LoVo (cell line): ENCODE data around the gene OTP.
A peak's percentile ranks its signal among the peaks of the same experiment; 100 is the strongest.

Experiments
- DNase-seq: peaks from one replicate; pipeline ENCODE4 v3.0.0-alpha.2; 2016; ENCODE audit warnings: low spot score

The OTP gene

GRCh38 chr5:77637998-77638762 lies at the start of gene OTP:
OTP (minus strand) TSS chr5:77638713; CDS start chr5:77638549, 164 bp downstream.
- DNase-seq = no peak

DNA sequence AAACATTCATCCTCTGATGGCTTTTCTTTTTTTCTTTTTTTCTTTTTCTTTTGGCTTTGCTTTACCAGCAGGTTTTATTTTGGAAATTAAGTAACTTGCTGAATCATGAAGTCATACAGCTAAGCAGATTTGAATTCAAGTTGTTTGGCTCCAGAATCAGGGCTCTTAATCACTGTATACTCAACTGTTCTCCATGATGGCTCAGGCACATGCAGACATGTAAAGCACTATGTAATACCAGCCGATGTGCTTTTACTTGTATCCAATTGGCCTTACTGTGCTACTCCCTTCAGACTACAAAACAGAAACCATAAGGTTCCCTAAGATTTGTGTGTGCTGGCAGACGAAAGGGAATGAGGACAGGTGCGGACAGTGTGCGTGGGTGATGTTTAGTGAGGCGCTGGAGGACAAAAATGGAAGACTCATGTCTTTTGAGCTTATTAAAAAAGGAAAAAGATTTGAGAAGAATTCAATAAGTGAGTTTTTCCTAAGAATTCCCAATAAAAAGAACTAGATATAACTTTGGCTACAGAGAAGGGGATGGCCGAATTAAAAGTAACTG lies 44.7 kb upstream of the OTP start:
- no peak for DNase-seq

- no peak for DNase-seq
Observed at GRCh38 chr5:77670526-77670925, 32.0 kb upstream of the OTP start.

GRCh38 chr5:77669677-77670076 lies 31.2 kb upstream of the OTP start:
- no peak for DNase-seq

DNA sequence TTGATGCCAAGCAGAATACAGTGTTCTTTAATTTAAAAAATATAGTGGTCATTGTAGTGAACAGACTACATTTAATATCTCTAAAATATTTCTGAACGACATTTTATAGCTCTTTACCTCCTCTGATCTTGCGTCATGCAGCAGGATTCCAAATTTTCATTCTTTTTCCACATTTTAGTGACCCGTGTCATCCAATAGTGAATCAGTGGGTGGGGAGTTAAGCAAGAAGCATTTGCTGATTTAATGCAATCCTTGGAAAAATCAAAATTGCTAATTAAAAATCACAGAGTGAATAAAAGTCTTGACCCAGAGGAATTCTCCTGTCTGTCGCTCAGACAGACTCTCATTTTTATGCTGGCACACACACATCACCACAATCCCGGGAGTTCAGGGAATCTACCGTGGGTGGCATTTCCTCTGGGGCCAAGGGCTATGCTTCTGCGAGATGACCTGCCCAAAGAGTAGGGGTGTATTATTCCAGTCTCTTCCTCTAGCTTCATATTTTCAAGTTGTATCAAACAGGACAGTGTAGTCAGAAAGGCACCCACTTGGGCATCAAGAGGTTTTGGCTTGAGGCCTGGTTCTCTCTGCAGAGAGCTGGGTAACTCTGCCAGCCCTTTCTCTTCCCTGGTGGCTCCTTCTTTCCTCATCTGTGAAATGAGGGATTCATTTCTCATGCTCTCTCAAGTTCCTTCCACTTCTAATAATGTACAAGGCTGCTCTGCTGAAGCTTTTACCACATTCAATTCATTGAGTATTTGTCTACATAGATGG lies 24.8 kb upstream of the OTP start:
- DNase-seq = no peak

GRCh38 chr5:77662635-77663034 lies 24.1 kb upstream of the OTP start:
- DNase-seq = no peak

DNA sequence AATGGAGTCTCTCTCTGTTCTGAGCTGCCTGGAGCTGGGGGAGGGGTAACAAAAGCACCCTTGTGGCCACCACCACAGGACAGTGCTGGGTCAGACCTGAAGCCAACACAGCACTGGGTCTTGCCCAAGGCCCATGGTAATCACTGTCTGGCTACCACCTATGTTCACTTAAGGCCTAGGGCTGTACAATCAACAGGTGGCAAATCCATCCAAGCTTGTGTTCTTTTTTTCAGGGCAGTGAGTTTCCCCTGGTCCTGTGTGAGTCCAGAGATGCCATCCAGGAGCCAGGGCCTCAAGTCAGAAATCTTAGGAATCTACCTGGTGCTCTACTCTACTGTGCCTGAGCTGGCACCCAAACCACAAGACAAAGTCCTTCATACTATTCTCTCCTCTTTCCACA lies 20.1 kb upstream of the OTP start:
- no peak for DNase-seq

- DNase-seq = no peak
Observed at GRCh38 chr5:77651343-77651742, 12.8 kb upstream of the OTP start.

DNA sequence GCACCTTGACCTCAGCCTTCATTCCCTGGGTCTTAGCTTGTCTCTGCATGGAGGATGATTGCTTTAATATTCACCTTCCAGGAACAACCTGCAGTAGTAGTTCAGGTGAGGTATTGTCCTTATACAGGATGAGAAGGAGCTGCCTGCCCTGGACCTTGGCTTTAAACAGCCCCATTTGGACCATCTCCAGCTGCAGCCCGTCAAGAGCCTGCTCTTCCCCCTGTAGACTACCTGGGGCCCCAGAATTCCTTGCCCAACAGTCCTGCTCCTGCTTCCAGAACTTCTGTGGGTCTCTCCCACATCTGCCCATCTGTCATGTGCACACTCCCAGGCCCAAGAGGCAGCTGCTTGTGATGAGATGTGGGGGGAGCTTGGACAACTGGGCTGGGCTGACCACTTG lies 12.2 kb upstream of the OTP start:
- DNase-seq = no peak

GRCh38 chr5:77649776-77650175 lies 11.3 kb upstream of the OTP start:
- no peak for DNase-seq

GRCh38 chr5:77645995-77646639 lies 7.6 kb upstream of the OTP start:
- no peak for DNase-seq

- DNase-seq = peak; percentile 53
Observed at GRCh38 chr5:77645158-77645994, 6.9 kb upstream of the OTP start.

DNA sequence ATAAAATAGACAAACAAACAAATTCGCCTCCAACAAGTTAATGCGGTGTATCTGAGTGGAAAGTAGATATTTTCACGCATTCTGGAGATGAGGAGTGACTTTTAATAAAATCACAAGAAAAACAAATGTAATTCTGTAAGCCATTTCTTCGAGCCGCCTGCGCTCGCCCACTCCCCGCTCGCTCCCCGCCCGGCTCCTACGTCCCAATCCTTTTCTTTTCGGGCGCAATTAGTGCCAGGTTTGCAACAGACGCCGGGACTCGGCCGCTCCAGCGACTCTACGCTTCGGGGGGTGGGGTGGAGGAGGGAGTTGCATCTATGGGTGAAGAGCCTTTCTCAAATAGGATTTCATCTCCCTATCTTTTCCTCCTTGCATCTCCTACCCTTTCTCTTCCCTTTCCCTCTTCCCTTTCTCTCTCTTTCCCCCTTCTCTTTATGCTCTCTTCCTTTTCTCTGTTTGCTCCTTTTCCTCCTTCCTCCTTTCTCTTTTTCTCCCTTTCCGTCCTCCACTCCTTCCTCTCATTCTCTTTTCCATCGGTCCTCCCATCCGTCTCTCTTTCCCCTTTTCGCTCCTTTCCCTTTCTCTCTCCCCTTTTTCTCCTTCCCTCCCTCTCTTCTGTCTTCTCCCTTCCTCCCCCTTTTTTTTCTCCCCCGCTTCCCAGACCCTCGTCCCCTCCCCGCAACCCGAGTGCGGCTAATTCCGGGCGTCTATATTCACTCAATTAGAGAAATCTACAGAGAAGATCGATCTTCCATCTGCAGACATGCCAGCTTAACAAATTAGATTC lies 6.1 kb upstream of the OTP start:
- no peak for DNase-seq

GRCh38 chr5:77643654-77644370 lies 5.3 kb upstream of the OTP start:
- no peak for DNase-seq

DNA sequence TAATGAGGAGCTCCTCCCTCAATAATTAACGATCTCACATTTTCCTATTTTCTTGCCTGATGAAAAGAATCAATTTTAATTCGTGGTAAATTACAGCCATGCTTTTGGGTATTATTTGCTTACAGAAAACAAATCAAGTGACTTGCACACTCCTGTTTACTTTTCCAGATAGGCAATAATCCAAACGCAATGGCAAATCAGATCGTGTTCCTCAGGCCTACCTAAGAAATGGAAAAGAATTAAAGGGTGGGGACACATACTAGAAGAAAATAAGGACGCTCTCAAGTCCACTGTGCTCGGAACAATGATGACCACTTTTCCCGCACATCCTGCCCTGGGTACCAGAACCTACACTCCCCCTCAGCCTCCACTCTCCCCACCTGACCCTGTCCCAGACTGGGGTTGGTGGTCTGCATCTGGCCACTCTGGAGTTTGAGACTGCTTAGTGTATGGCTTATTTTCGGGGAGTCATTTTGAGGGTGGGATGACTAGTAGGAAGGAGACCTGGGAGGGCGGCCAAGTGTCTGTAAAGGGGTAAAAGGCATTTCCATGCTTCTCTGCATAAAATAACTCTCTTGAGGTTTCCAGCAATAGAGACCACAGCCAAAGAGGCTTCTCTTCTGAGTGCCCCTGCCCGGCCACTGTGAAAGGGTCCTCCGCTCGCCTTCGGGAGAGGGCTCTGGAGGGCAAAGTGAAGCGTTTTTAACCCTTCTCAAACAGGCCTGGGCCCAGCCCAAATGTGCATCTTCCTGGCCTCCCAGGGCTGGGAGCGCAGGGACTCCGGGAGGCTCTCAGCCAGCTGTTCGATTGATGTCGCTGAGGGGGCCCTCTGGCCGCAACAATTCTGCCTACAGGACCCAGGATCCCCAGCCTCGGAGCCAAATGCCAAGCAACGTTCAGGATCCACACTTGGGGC lies 4.5 kb upstream of the OTP start:
- no peak for DNase-seq

- DNase-seq = no peak
Observed at GRCh38 chr5:77641963-77642737, 3.6 kb upstream of the OTP start.

- no peak for DNase-seq
Observed at GRCh38 chr5:77641397-77641943, 3.0 kb upstream of the OTP start.
